Embryonic facial prominence (tissue), 1 donor: ENCODE measurements around the gene MAGEA4.

Experiments used
- DNase-seq: peaks from one replicate; pipeline ENCODE4 v3.0.0-alpha.2; 2016; ENCODE audit errors: extremely low spot score

MAGEA4 gene

DNA sequence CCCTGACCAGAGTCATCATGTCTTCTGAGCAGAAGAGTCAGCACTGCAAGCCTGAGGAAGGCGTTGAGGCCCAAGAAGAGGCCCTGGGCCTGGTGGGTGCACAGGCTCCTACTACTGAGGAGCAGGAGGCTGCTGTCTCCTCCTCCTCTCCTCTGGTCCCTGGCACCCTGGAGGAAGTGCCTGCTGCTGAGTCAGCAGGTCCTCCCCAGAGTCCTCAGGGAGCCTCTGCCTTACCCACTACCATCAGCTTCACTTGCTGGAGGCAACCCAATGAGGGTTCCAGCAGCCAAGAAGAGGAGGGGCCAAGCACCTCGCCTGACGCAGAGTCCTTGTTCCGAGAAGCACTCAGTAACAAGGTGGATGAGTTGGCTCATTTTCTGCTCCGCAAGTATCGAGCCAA lies 11.0 kb downstream of the MAGEA4 start:
- no peak for DNase-seq

- no peak for DNase-seq
Measured at GRCh38 chrX:151929126-151929525, 16.4 kb downstream of the MAGEA4 start.

GRCh38 chrX:151935358-151935757 lies 22.7 kb downstream of the MAGEA4 start:
- no peak for DNase-seq

DNA sequence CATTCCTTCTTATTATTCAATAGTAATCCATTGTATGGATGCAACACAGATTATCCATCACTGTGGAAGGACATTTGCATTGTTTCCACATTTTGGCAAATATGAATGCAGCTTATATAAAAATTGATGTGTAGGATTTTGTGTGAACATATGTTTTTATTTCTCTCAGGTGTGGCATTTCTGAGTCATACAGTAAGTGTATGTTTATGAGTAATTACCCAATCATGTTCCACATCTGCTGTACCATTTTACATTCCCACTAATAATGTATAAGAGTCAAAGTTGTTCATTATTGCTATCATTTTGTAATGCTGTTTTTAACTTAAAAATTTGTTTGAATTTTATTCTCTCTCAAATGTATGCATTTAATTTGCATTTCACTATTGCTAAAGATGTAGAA lies 25.5 kb downstream of the MAGEA4 start:
- no peak for DNase-seq

- no peak for DNase-seq
Measured at GRCh38 chrX:151954730-151955129, 42.0 kb downstream of the MAGEA4 start.

DNA sequence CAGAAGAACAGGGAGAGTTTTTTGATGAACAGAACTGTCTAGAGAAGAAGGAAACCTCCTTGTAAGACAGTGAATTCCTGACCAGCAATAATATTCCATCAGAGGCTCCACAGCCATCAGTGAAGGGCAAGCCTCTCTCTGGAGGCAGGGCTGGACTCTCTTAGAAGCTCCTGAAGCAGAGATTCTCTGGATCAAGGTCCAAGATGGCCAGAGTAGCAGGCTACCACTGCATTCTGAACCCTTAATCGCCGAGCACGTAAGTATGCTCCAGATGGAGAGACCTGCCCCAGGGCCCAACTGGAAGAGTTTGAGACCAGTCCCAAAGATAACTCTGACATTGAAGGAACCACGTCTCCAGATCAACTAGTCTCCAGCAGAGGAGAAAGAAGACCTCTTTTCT lies 45.4 kb downstream of the MAGEA4 start:
- no peak for DNase-seq

DNA sequence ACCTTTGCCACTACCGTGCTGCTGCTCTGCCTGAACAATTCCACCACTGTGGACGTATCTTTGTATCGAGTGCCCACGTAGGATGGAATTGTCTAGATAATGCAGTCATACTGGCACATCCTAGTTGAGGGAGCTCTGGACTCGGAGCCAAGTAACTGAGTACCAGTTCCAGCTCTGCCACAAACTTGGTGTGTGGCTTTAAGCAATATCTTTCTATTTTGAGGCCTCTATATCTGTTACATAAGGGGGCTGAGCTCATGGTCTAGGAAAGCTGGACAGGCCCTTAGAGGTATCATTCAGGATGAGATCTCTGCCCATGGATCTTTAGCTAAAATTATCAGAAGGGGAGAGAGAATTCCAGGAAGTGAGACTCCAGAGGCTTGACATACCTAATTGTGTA lies 49.3 kb downstream of the MAGEA4 start:
- no peak for DNase-seq

DNA sequence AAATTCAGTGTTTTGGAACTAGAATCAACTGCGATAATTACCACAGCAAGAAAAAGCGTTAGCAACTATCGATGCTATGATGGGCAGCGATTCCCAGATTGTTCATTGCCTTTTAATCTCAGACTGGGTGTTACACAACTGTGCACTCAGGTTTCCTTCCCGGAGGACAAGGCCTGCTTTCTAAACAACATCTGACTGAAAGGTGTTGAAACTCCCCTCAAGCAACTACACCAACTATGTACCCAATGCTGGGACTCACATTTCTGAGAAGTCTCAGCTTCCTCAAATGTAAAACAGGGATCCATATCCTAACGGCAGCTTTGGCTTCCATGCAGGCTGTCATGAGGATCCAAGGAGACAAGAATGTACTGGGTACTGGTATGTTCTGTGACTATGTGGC lies 53.5 kb downstream of the MAGEA4 start:
- DNase-seq: no peak

DNA sequence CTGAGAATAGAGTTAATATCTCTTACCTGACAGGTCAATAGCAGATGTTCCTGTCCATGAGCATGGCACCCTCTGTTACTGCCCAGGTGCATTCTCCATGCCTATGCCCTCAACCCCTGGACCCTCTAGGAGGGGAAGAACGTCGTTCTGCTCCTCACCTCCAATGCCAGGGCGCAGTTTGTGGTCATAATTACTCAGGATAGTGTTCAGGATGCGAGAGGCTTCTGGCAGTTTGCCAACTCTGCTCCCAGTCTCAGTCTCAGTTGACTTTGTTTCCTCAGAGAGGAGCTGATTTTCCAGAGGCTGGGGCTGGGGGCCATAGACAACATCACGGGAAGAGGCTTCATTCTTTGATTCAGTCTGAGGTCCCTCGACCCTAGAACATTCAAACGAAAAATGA lies 57.3 kb downstream of the MAGEA4 start:
- DNase-seq: no peak

DNA sequence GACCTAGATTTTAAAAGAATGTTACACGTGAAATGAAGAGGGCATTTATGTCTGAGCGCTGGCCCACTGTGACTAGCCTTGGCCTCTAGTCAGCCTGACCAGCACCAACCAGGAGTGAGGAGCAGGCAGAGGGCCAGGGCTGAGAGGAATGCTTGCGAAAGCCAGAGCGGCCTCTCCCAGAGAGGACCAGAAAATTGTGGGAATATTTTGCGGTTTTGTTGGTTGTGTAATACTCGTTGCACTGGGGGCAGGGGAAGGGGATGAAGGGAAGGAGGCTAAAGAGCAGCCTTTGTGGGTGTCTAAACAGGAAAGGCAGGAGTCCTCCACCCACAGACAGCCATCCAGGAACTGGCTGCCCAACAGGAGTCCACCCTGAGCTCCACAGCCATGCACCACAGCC lies 58.0 kb downstream of the MAGEA4 start:
- DNase-seq: no peak

- no peak for DNase-seq
Measured at GRCh38 chrX:151973060-151973661, 60.5 kb downstream of the MAGEA4 start.

DNA sequence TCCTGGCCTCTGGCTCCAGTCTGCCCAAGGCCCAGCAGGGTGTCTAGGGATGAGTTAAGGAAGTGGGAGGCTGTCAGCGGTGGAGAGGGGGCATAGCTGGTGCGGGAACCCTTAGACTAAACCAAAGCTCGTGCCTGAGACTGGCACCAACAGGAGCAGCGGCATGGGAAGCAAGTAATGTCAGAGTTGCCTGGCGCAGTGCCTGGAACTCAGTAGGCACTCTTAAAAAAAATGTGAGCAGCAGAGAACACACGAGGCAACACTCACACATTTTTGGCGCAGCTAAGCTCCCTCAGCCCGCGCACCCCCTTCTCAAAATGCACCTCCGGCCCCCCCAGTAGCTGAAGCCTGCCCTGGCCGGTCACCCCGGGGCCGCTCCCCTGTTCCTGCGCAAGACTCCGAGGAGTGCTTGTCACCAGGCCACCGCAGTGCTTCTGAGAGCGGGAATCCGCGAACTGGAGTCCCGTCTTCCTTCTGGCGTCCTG lies 61.2 kb downstream of the MAGEA4 start:
- DNase-seq: no peak
